ENCODE results near the gene DPH7.

- no peak for TF ChIP-seq CTCF (IDR thresholded peaks at IDR 0.05)
- TF ChIP-seq POLR2A (IDR thresholded peaks at IDR 0.05): no peak
Measured at GRCh38 chr9:137564134-137564533, 14.6 kb downstream of the DPH7 start.
